Pancreas (tissue), 10 donors: ENCODE measurements around the gene PRDM16. TPM values are rescaled to one million over a fixed set of nuclear protein-coding genes. Genes with fewer than 3 reads are reported as not detected.
A peak's percentile ranks its signal among the peaks of the same experiment; 100 is the strongest.

Source experiments
- ATAC-seq, 4 donors: fragments of 200-7000 bp; cut with Tn5 transposase; one replicate each; pipeline versions ENCODE4 v1.8.0 to v1.9.1; 2020; ENCODE audit warnings: mild to moderate bottlenecking in 4 of 4, moderate library complexity in 4 of 4
- DNase-seq, 6 donors: peaks; one replicate each; pipeline ENCODE4 v3.0.0-alpha.2; 2020
- FAIRE-seq: peaks from 2 replicates; lab custom pipeline; 2012; peaks lifted over from hg19 to GRCh38; lab: Jason Lieb, UNC
- H3K27ac ChIP-seq, 4 donors: fragments of 200-600 bp; sonication (generic); 1 replicate in 3 of 4; 2 replicates in 1 of 4; pipeline versions ENCODE4 v1.5.0 to v1.8.0; 2020
- H3K27me3 ChIP-seq, 4 donors: fragments of 200-600 bp; one replicate each; pipeline ENCODE4 v1.8.0; 2021
- H3K36me3 ChIP-seq, 3 donors: fragments of 200-600 bp; sonication (generic) in 1 of 3; one replicate each; pipeline versions ENCODE4 v1.5.0 to v1.8.0; 2020 to 2021
- H3K4me1 ChIP-seq, 3 donors: fragments of 200-600 bp; one replicate each; pipeline ENCODE4 v1.8.0; 2021
- H3K4me3 ChIP-seq, 4 donors: fragments of 200-600 bp; sonication (generic) in 2 of 4; one replicate each; pipeline versions ENCODE4 v1.5.0 to v1.8.0; 2020 to 2021
- H3K9me3 ChIP-seq, 4 donors: fragments of 200-600 bp; one replicate each; pipeline ENCODE4 v1.8.0; 2021
- CTCF ChIP-seq, 4 donors: fragments of 200-600 bp; sonication (generic) in 3 of 4; IDR thresholded peaks; one replicate each; pipeline versions ENCODE4 v1.5.0 to v1.8.0; 2021; ENCODE audit warnings: antibody characterized with exemption in 4 of 4
- WGBS, 2 donors: extraction: QIAGEN DNeasy Blood & Tissue Kit; methylation state at CpG; one replicate each; pipeline ENCODE4 v1.1.7; 2013; 5-methylcytosine and 5-hydroxymethylcytosine counted together
- intact Hi-C, 3 donors: fragments of 100-400 bp; cut with DNase I; formaldehyde crosslinking; loops; one replicate each; pipeline versions ENCODE4 v1.11.1 to v1.14.2; 2022
- polyA plus RNA-seq, 2 donors: library from polyadenylated mRNA; stranded (reverse); fragments of 200-250 nt; gene quantifications; one replicate each; pipeline ENCODE4 v1.2.3, GENCODE V29; 2013
- total RNA-seq, 6 donors: library from RNA; stranded (reverse); fragmentation: NEBNext Ultra II Directional in 4 of 6; extraction: Animal tissue kit (Norgen Biotek cat#: 25700) in 4 of 6; gene quantifications; one replicate each; pipeline versions ENCODE4 v1.2.1 to v1.2.4, GENCODE V29; 2021 to 2023
- donor health status: healthy with polysubstance abuse.
- donor health status: DM: no; HTN: no; CAD: no; lungs with moderate emphysema.
- donor health status: DM: no; HTN: no; CAD: no.
- donor health status: control.
- donor health status: control.
- donor health status: Bipolar disorder and iron deficiency.
- donor health status: DM: yes; HTN: yes; CAD: no.
- donor health status: DM: no; HTN: no; CAD: no.
- donor health status: DM: no; HTN: no; CAD: no.
- donor health status: DM: yes; HTN: yes; CAD: no.

The PRDM16 gene
- total and polyA plus RNA-seq, 8 donors = 6.6 to 19.2 (median 14.9) TPM

- WGBS, 2 donors = 88 to 89% methylated on average over 10 to 13 of the region's 13 CpGs
These were observed 392.9 kb downstream of the PRDM16 start for GRCh38 chr1:3461934-3462275.

DNA sequence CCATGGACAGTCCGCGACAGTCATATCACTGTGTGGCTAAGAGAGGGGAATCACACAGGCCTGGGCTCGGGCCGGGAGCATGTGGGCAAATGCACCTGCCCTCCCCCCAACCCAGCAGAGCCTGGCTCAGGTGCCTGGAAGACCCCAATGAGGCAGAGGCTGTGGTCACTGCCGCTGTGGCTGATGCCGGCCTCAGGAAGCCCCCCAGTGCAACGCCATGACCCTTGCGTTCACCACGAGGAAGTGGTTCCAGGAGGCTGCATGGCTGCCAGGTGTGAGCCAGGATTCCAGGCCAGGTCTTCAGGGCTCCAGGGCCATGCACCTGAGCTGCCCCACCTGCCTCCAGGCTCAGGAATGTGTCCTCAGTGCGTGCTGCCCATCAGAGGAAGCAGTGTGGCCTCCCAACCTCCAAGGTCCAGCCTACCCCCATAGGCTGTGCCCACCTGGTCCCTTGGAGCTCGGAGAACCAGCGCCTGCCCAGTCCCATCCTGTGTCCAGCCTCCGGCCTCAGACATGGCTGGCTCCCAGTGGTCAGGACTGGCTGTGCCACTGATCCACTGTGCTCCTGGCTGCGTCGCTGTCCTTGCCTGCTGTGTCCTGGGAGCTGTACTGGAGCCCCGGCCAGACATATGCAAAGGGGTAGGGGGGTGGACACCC is 393.5 kb downstream of the PRDM16 start:
- TF ChIP-seq CTCF (IDR thresholded peaks at IDR 0.05) = no peak
- H3K27me3 ChIP-seq = no peaks in the 10 kb centered on the region
- WGBS, 2 donors = 93 to 95% methylated on average over 16 of the region's 16 CpGs
- no peak for ATAC-seq
- no peak overlapping the region for H3K27ac ChIP-seq
- intact Hi-C loops = no loop called here
- H3K36me3 ChIP-seq = no peaks in the 10 kb centered on the region
- peak in 1 of 6 donors; percentile 74 for DNase-seq
- no peak overlapping the region for H3K4me3 ChIP-seq
- H3K4me1 ChIP-seq = peaks cover 6 to 19% (median 19%) of the 10 kb centered on the region in 3 donors
- no peaks in the 10 kb centered on the region for H3K9me3 ChIP-seq
- FAIRE-seq = no peak

More at GRCh38 chr1:3461934-3462275, 392.9 kb downstream of the PRDM16 start:
- Histone ChIP-seq H3K36me3 (no peaks in the 10 kb centered on the region), H3K9me3 (no peaks in the 10 kb centered on the region), H3K27ac (no peak overlapping the region), H3K27me3 (no peaks in the 10 kb centered on the region), H3K4me3 (no peak overlapping the region), H3K4me1 (peaks cover 6 to 19% (median 19%) of the 10 kb centered on the region in 3 donors)
- TF ChIP-seq CTCF (IDR thresholded peaks at IDR 0.05) = no peak
- DNase-seq (peak in 1 of 6 donors; percentile 32), FAIRE-seq (no peak), ATAC-seq (no peak)
- intact Hi-C loops = no loop called here

- no peak for FAIRE-seq
- Histone ChIP-seq H3K4me3 (no peak overlapping the region), H3K27ac (no peak overlapping the region), H3K27me3 (no peaks in the 10 kb centered on the region), H3K9me3 (no peaks in the 10 kb centered on the region), H3K36me3 (no peaks in the 10 kb centered on the region), H3K4me1 (peaks cover 6 to 19% (median 19%) of the 10 kb centered on the region in 3 donors)
- TF ChIP-seq CTCF (IDR thresholded peaks at IDR 0.05) = no peak
- 94 to 96% methylated on average over 21 to 22 of the region's 22 CpGs for WGBS, 2 donors
- intact Hi-C loops = no loop called here
- peak in 3 of 6 donors; percentile 15 to 63 (median 52) for DNase-seq
- ATAC-seq = no peak
These were observed 394.0 kb downstream of the PRDM16 start for GRCh38 chr1:3463013-3463385.

- H3K9me3 ChIP-seq = no peaks in the 10 kb centered on the region
- DNase-seq = peak in 3 of 6 donors; percentile 18 to 67 (median 47)
- FAIRE-seq = no peak
- no peak for TF ChIP-seq CTCF (IDR thresholded peaks at IDR 0.05)
- intact Hi-C loops = no loop called here
- no peak for ATAC-seq
- H3K27ac ChIP-seq = no peak overlapping the region
- no peaks in the 10 kb centered on the region for H3K36me3 ChIP-seq
- no peak overlapping the region for H3K4me3 ChIP-seq
- peaks cover 6 to 19% (median 19%) of the 10 kb centered on the region in 3 donors for H3K4me1 ChIP-seq
- no peaks in the 10 kb centered on the region for H3K27me3 ChIP-seq
- 90% methylated on average over 20 of the region's 20 CpGs for WGBS, 2 donors
These were observed 394.4 kb downstream of the PRDM16 start for GRCh38 chr1:3463408-3463863.
